Activated B cell treated with CpG ODN at 0.5 μM for 24 hours (primary cell): Measurements from ENCODE around the gene ERGIC1. TPM values are rescaled to one million over a fixed set of nuclear protein-coding genes. Genes with fewer than 3 reads are reported as not detected.

Experiments
- ATAC-seq: fragments of 200-7000 bp; cut with Tn5 transposase; one replicate; pipeline ENCODE4 v1.10.0; 2021; ENCODE audit warnings: low read depth, mild to moderate bottlenecking, moderate library complexity
- CTCF ChIA-PET: fragments of 350-600 bp; sonication (Branson Sonifier 250); formaldehyde crosslinking; loops from one replicate; lab custom pipeline; 2021; ENCODE audit warnings: antibody characterized with exemption; lab: Charles Lee
- POLR2A ChIA-PET: fragments of 350-600 bp; sonication (Branson Sonifier 250); formaldehyde crosslinking; loops from one replicate; lab custom pipeline; 2021; ENCODE audit warnings: antibody characterized with exemption; lab: Charles Lee
- DNase-seq: peaks from one replicate; pipeline ENCODE4 v3.0.0; 2022
- H3K27ac Mint-ChIP-seq: one replicate; pipeline ENCODE4 v1.8.0; 2020; ENCODE audit warnings: mixed read lengths
- H3K27me3 Mint-ChIP-seq: one replicate; pipeline ENCODE4 v1.8.0; 2021; ENCODE audit warnings: mixed read lengths
- H3K36me3 Mint-ChIP-seq: one replicate; pipeline ENCODE4 v1.8.0; 2021; ENCODE audit warnings: low read depth, mixed read lengths
- H3K4me1 Mint-ChIP-seq: one replicate; pipeline ENCODE4 v1.8.0; 2021; ENCODE audit warnings: mixed read lengths
- H3K4me3 Mint-ChIP-seq: one replicate; pipeline ENCODE4 v1.8.0; 2020; ENCODE audit warnings: mild to moderate bottlenecking, mixed read lengths
- H3K9me3 Mint-ChIP-seq: one replicate; pipeline ENCODE4 v1.8.0; 2020; ENCODE audit warnings: mixed read lengths
- CTCF ChIP-seq: fragments of 200-600 bp; IDR thresholded peaks from one replicate; pipeline ENCODE4 v1.8.0; 2022; ENCODE audit warnings: antibody characterized with exemption, mild to moderate bottlenecking
- intact Hi-C: fragments of 100-400 bp; cut with micrococcal nuclease; formaldehyde crosslinking; loops from one replicate; pipeline ENCODE4 v1.15.1; 2024
- total RNA-seq: library from RNA; stranded (reverse); gene quantifications from 2 replicates; pipeline ENCODE4 v1.2.3, GENCODE V29; 2022

Gene ERGIC1
- total RNA-seq, 1 donor from 2014 or later = 72.5 TPM

GRCh38 chr5:172854971-172855370 lies 20.9 kb downstream of the ERGIC1 start:
- no peak overlapping the region for H3K4me3 Mint-ChIP-seq
- intact Hi-C loops = loop anchor here (5.0 kb wide), 2 partner anchors 57 to 138 kb away; no protein-coding TSS in a partner anchor
- DNase-seq (no peak), ATAC-seq (no peak)
- no peak for TF ChIP-seq CTCF
- no peaks in the 10 kb centered on the region for H3K9me3 Mint-ChIP-seq
- peaks cover 38% of the 10 kb centered on the region for H3K36me3 Mint-ChIP-seq
- peak overlapping the region; percentile 68 for H3K27ac Mint-ChIP-seq
- CTCF ChIA-PET = no interaction called here
- peaks cover 55% of the 10 kb centered on the region for H3K4me1 Mint-ChIP-seq
- POLR2A ChIA-PET = interaction anchor here (0.6 kb wide), 1 partner anchor 8 kb away, joined by 3 read pairs; no protein-coding TSS in a partner anchor
- no peaks in the 10 kb centered on the region for H3K27me3 Mint-ChIP-seq

DNA sequence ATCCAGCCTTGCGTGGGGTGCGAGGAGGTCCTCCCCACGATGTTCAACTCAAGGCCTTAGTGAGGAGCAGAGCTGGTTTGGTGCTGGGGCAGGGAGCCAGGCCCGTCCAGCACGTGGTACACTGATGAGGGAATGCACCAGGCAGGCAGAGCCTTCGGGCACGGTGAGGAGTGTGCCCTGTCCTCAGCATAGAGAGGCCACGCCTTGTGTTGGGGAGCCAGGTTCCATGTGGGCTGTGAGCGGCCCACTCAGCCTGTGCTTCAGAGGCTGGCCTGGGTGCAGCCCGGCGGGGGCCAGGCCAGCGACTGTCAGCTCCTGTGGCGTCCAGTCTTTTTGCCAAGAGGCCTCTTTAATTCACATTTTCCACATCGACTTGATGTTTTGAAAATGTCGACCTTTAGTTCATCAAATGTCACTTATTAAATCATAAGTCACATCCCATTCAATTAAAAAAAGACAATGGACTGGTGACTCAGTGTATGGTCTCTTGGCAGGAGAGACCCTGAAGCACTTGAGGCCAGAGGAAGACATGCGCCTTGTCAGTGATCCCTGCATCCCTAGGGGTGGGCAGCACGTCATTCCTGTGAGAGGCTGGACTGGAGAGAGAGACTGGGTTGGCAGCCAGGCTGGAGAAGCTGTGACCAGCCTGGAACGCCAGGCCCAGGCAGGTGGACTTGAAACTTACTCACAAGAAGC lies 21.7 kb downstream of the ERGIC1 start:
- Mint-ChIP-seq H3K4me1 (peaks cover 55% of the 10 kb centered on the region), H3K36me3 (peaks cover 38% of the 10 kb centered on the region), H3K9me3 (no peaks in the 10 kb centered on the region), H3K27me3 (no peaks in the 10 kb centered on the region), H3K4me3 (no peak overlapping the region), H3K27ac (peak overlapping the region; percentile 59)
- TF ChIP-seq CTCF = no peak
- POLR2A ChIA-PET = no interaction called here
- no peak for ATAC-seq
- DNase-seq = no peak
- CTCF ChIA-PET = no interaction called here
- intact Hi-C loops = no loop called here

DNA sequence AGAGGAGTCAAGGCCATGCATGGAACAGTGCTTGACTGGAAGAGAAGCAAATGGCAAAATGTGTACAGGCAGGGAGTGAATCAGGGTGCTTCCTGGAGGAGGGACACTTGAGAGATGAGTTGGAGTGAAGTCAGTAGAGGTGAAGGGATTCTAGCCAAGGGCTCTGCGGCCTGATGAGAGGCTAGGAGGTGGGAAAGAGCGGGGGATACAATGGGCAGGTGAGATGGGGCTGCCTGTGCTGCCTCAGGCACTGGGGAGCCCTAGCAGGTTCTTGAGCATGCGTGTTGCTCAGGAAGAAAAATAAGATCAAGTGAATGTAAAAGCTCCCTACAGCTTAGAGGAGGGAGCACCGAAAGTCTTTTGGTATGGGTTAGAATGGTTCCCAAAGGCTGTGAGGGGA lies 22.3 kb downstream of the ERGIC1 start:
- intact Hi-C loops = no loop called here
- Mint-ChIP-seq H3K9me3 (no peaks in the 10 kb centered on the region), H3K4me1 (peaks cover 57% of the 10 kb centered on the region), H3K4me3 (no peak overlapping the region), H3K36me3 (peaks cover 42% of the 10 kb centered on the region), H3K27ac (peak overlapping the region; percentile 59), H3K27me3 (no peaks in the 10 kb centered on the region)
- ATAC-seq (no peak), DNase-seq (no peak)
- ChIA-PET CTCF (no interaction called here), POLR2A (no interaction called here)
- TF ChIP-seq CTCF = no peak

DNA sequence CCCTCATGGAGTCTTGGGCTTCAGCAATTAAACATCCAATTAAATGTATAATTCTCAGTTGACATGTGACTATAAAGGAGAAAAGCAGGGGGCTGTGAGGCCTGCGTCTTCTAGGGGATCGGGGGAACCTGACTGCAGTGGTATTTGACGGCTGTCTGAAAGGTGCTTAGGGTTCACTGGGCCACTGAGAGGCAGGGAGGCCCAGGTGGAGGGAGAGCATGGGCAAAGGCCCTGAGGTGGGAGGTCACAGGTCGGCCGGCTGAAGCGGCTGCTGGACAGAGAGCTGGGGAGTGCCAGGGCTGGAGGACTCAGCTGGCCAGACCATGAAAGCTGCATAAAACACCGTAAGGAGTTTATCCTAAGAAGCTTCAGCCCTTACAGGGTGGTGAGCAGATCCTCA lies 23.9 kb downstream of the ERGIC1 start:
- H3K36me3 Mint-ChIP-seq = peaks cover 47% of the 10 kb centered on the region
- H3K4me1 Mint-ChIP-seq = peaks cover 55% of the 10 kb centered on the region
- H3K9me3 Mint-ChIP-seq = no peaks in the 10 kb centered on the region
- no peak overlapping the region for H3K4me3 Mint-ChIP-seq
- ATAC-seq = no peak
- DNase-seq = no peak
- CTCF ChIA-PET = no interaction called here
- no peak for TF ChIP-seq CTCF
- POLR2A ChIA-PET = no interaction called here
- intact Hi-C loops = no loop called here
- H3K27ac Mint-ChIP-seq = no peak overlapping the region
- no peaks in the 10 kb centered on the region for H3K27me3 Mint-ChIP-seq

- no peaks in the 10 kb centered on the region for H3K27me3 Mint-ChIP-seq
- DNase-seq (no peak), ATAC-seq (no peak)
- intact Hi-C loops = no loop called here
- no peak overlapping the region for H3K27ac Mint-ChIP-seq
- peaks cover 50% of the 10 kb centered on the region for H3K36me3 Mint-ChIP-seq
- no peak overlapping the region for H3K4me3 Mint-ChIP-seq
- H3K9me3 Mint-ChIP-seq = no peaks in the 10 kb centered on the region
- CTCF ChIA-PET = no interaction called here
- no peak for TF ChIP-seq CTCF
- POLR2A ChIA-PET = interaction anchor here (1.3 kb wide), 1 partner anchor 88 kb away, joined by 5 read pairs; no protein-coding TSS in a partner anchor
- peaks cover 53% of the 10 kb centered on the region for H3K4me1 Mint-ChIP-seq
Measured at GRCh38 chr5:172858511-172858989, 24.5 kb downstream of the ERGIC1 start.
